BLaER1 treated with 17β-estradiol and CSF1 and Interleukin-3, amounts not matched to agents 10 nM and 100 nM (cell line): ENCODE data around the gene FCAMR.
"Not testable (repeated sequence)": the region's sequence is repeated elsewhere in the genome, so short reads cannot be mapped to it uniquely, and the experiment has no call there.

Experiments
- H3K27ac ChIP-seq, 11 experiments: shearing (Covaris generic); formaldehyde crosslinking; 2 replicates each; pipeline ENCODE4 v1.8.1; 2022
- H3K27me3 ChIP-seq, 11 experiments: shearing (Covaris generic); formaldehyde crosslinking; 2 replicates each; pipeline ENCODE4 v1.8.1; 2022
- H3K36me3 ChIP-seq, 11 experiments: shearing (Covaris generic); formaldehyde crosslinking; 2 replicates each; pipeline ENCODE4 v1.8.1; 2022
- H3K4me1 ChIP-seq, 10 experiments: shearing (Covaris generic); formaldehyde crosslinking; 2 replicates each; pipeline ENCODE4 v1.8.1; 2022
- H3K4me2 ChIP-seq, 11 experiments: shearing (Covaris generic); formaldehyde crosslinking; 2 replicates each; pipeline ENCODE4 v1.8.1; 2022
- H3K4me3 ChIP-seq, 10 experiments: shearing (Covaris generic); formaldehyde crosslinking; 2 replicates each; pipeline ENCODE4 v1.8.1; 2022
- H3K9ac ChIP-seq, 11 experiments: shearing (Covaris generic); formaldehyde crosslinking; 2 replicates each; pipeline ENCODE4 v1.8.1; 2022
- H3K9me3 ChIP-seq, 11 experiments: shearing (Covaris generic); formaldehyde crosslinking; replicated peaks in 1 of 11; 2 replicates each; pipeline ENCODE4 v1.8.1; 2022
- H4K20me1 ChIP-seq, 11 experiments: shearing (Covaris generic); formaldehyde crosslinking; 2 replicates each; pipeline ENCODE4 v1.8.1; 2022
- Cebpa-rat ChIP-seq, 11 experiments: shearing (Covaris generic); IDR thresholded peaks; 2 replicates each; pipeline ENCODE4 v1.8.1; 2022

Gene FCAMR

DNA sequence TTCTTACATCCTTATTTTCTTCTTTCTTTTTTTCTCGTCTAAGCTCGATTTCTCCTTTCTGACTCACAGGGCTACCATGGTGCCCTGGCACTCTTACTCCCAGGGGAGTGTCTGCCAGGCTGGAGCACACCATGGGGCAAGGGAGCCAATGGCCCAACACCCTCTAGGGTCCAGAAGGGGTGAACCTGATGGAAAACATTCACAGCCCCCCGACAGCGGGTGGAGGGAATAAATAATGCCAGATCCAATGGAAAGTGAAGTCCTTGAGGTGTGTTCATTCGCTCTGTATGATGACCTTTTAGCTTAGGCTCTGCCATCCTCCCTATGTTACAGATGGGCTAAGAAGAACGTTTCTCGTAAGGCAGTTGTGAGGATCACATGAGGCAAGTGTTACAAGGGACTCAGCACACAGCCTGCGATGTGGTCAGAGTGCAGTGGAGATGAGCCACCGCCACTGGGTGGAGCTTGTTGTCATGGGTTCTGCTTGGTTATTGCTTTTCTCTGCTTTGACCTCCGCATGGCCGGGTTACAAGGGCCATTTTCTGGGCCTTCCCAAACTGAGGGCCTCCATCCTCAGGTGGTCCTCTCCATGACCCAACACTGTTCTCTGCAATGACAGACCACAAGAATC lies 45.0 kb downstream of the FCAMR start:
- Histone ChIP-seq H3K4me1 (peaks cover 65 to 99% (median 80%) of the 10 kb centered on the region in 10 experiments), H3K9ac (peak overlapping the region; percentile 16 to 88 (median 81); a peak in 19 of 22 replicates), H3K4me3 (no peak overlapping the region), H3K9me3 (no peaks in the 10 kb centered on the region; a peak in 1 of 22 replicates), H3K27ac (peak overlapping the region; percentile 89 to 98 (median 95)), H4K20me1 (no peaks in the 10 kb centered on the region), H3K27me3 (no peaks in the 10 kb centered on the region), H3K36me3 (no peaks in the 10 kb centered on the region; a peak in 1 of 22 replicates), H3K4me2 (peak overlapping the region; percentile 83 to 97 (median 92))
- peak in 2 of 11 experiments; percentile 36 to 53; a peak in 3 of 22 replicates for TF ChIP-seq Cebpa-rat (IDR thresholded peaks at IDR 0.05)

- Histone ChIP-seq H3K36me3 (no peaks in the 10 kb centered on the region; a peak in 1 of 22 replicates), H3K9me3 (no peaks in the 10 kb centered on the region; a peak in 1 of 22 replicates), H4K20me1 (no peaks in the 10 kb centered on the region), H3K27ac (peak overlapping the region; percentile 89 to 98 (median 95)), H3K9ac (peak overlapping the region; percentile 66 to 89 (median 82)), H3K4me1 (peaks cover 65 to 99% (median 80%) of the 10 kb centered on the region in 10 experiments), H3K4me3 (no peak overlapping the region), H3K27me3 (no peaks in the 10 kb centered on the region), H3K4me2 (peak overlapping the region; percentile 83 to 97 (median 92))
- TF ChIP-seq Cebpa-rat (IDR thresholded peaks at IDR 0.05), result no peak
Observed at GRCh38 chr1:206924592-206925105, 45.6 kb downstream of the FCAMR start.

DNA sequence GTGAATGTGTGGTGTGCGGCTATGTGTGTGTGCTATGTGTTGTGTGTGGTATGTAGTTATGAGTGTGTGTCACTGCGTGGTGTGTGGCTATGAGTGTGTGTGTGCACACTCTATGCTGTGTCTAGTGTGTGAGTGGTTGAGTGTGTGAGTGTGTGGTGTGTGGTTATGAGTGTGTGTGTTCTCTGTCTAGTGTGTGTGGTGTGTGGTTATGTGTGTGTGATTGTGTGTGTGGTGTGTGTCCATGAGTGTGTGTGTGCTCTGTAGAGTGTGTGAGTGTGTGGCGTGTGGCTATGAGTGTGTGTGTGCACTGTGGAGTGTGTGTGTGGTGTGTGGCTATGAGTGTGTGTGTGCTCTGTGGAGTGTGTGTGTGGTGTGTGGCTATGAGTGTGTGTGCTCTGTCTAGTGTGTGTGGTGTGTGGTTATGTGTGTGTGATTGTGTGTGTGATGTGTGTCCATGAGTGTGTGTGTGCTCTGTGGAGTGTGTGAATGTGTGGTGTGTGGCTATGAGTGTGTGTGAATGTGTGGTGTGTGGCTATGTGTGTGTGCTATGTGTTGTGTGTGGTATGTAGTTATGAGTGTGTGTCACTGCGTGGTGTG lies 46.2 kb downstream of the FCAMR start:
- peak overlapping the region; percentile 83 to 97 (median 92) for H3K4me2 ChIP-seq
- H3K4me3 ChIP-seq, H4K20me1 ChIP-seq, H3K27me3 ChIP-seq, H3K9me3 ChIP-seq, H3K36me3 ChIP-seq: not testable (repeated sequence)
- H3K4me1 ChIP-seq, result peaks cover 66 to 99% (median 81%) of the 10 kb centered on the region in 10 experiments
- peak overlapping the region; percentile 89 to 98 (median 95) for H3K27ac ChIP-seq
- H3K9ac ChIP-seq, result peak overlapping the region; percentile 66 to 89 (median 82); a peak in 21 of 22 replicates

GRCh38 chr1:206923009-206923960 lies 47.0 kb downstream of the FCAMR start:
- Histone ChIP-seq H3K36me3 (peaks cover 0 to 12% (median 0%) of the 10 kb centered on the region in 11 experiments; a peak in 2 of 22 replicates), H4K20me1 (no peaks in the 10 kb centered on the region), H3K4me1 (peaks cover 73 to 100% (median 88%) of the 10 kb centered on the region in 10 experiments), H3K27ac (peak overlapping the region; percentile 89 to 98 (median 95)), H3K9me3 (no peaks in the 10 kb centered on the region; a peak in 2 of 22 replicates), H3K27me3 (no peaks in the 10 kb centered on the region), H3K9ac (peak overlapping the region; percentile 77 to 89 (median 82); a peak in 21 of 22 replicates), H3K4me2 (peak overlapping the region; percentile 83 to 97 (median 92)), H3K4me3 (peak overlapping the region in 8 of 10 experiments; percentile 18 to 66 (median 54); a peak in 11 of 20 replicates)
- no peak; a peak in 1 of 22 replicates for TF ChIP-seq Cebpa-rat (IDR thresholded peaks at IDR 0.05)

DNA sequence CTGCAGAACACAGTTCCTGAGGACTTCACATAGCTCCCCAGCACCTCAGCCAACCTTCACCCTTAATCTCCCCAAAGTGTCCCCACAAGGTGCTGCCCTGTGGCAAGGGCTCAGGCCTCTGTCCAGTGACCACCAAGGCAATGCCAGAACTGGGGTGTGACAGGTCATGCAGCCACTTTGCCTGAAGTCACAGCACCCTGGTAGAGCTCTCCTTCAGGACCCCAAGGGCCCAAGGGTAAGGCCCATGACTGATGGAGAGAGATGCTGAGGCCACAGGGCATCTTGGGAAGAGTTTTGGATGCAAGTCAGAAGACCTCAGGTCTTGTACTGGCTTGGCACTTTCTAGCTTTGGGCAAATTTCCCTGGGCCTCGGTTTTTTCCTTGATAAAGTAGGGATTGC lies 47.7 kb downstream of the FCAMR start:
- Histone ChIP-seq H4K20me1 (no peaks in the 10 kb centered on the region), H3K9ac (peak overlapping the region; percentile 77 to 89 (median 82)), H3K4me2 (peak overlapping the region; percentile 83 to 97 (median 92)), H3K27me3 (no peaks in the 10 kb centered on the region), H3K27ac (peak overlapping the region; percentile 89 to 98 (median 95)), H3K4me3 (peak overlapping the region in 9 of 10 experiments; percentile 34 to 66 (median 53); a peak in 15 of 20 replicates), H3K36me3 (peaks cover 0 to 18% (median 0%) of the 10 kb centered on the region in 11 experiments; a peak in 2 of 22 replicates), H3K9me3 (no peaks in the 10 kb centered on the region; a peak in 2 of 22 replicates), H3K4me1 (peaks cover 80 to 100% (median 91%) of the 10 kb centered on the region in 10 experiments)
- no peak for TF ChIP-seq Cebpa-rat (IDR thresholded peaks at IDR 0.05)

- Histone ChIP-seq H3K4me1 (peaks cover 87 to 100% (median 93%) of the 10 kb centered on the region in 10 experiments), H3K36me3 (peaks cover 0 to 26% (median 0%) of the 10 kb centered on the region in 11 experiments; a peak in 6 of 22 replicates), H3K27ac (peak within 1 kb of the TSS; percentile 89 to 98 (median 95)), H4K20me1 (no peaks in the 10 kb centered on the region), H3K9me3 (no peaks in the 10 kb centered on the region; a peak in 2 of 22 replicates), H3K9ac (peak within 1 kb of the TSS; percentile 77 to 89 (median 82)), H3K27me3 (no peaks in the 10 kb centered on the region), H3K4me2 (peak within 1 kb of the TSS; percentile 83 to 97 (median 92)), H3K4me3 (peak within 1 kb of the TSS; percentile 34 to 66 (median 52))
- TF ChIP-seq Cebpa-rat (IDR thresholded peaks at IDR 0.05), result peak in 7 of 11 experiments; percentile 18 to 87 (median 71); a peak in 9 of 22 replicates
Observed at GRCh38 chr1:206921772-206922265, 48.4 kb downstream of the FCAMR start, which contains the start of gene FCMR. Gene FCMR (minus strand): TSS chr1:206921941. CDS start chr1:206921854, 87 bp downstream.

DNA sequence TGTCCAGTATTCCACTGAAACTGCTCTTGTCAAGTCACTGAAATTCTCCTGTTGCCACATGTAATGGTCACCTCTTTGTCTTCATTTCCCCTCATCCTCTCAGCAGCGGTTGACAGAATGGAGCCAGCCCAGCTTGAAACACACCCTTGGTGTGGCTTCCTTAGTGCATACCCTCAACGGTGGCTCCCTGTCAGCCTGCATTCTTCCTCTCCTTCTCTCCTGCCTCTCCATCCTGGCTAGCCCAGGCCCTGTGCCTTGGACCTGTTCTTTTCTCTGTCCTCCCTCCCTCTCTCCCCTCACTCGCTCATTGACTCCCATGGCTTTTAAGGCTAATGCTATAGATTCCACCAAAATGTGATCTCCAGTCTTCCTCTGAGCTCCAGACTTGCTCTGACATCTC lies 52.2 kb downstream of the FCAMR start:
- H3K4me2 ChIP-seq, result peak overlapping the region; percentile 83 to 97 (median 92)
- peaks cover 0 to 55% (median 7%) of the 10 kb centered on the region in 11 experiments; a peak in 10 of 22 replicates for H3K36me3 ChIP-seq
- peaks cover 0 to 11% (median 0%) of the 10 kb centered on the region in 11 experiments; a peak in 2 of 22 replicates for H4K20me1 ChIP-seq
- H3K4me1 ChIP-seq, result peaks cover 98 to 99% (median 99%) of the 10 kb centered on the region in 10 experiments
- H3K4me3 ChIP-seq, result peak overlapping the region in 3 of 10 experiments; percentile 28 to 57 (median 41); a peak in 3 of 20 replicates
- TF ChIP-seq Cebpa-rat (IDR thresholded peaks at IDR 0.05), result no peak
- H3K27me3 ChIP-seq, result no peaks in the 10 kb centered on the region
- peak overlapping the region in 8 of 11 experiments; percentile 3 to 57 (median 19); a peak in 9 of 22 replicates for H3K9ac ChIP-seq
- H3K27ac ChIP-seq, result peak overlapping the region in 9 of 11 experiments; percentile 21 to 98 (median 97); a peak in 17 of 22 replicates
- H3K9me3 ChIP-seq, result no peaks in the 10 kb centered on the region; a peak in 2 of 22 replicates
